ENCODE data around the gene CASKIN1. TPM values are rescaled to one million over a fixed set of nuclear protein-coding genes. Genes with fewer than 3 reads are reported as not detected.
"Not testable (repeated sequence)": the region's sequence is repeated elsewhere in the genome, so short reads cannot be mapped to it uniquely, and the experiment has no call there.

The CASKIN1 gene
- total RNA-seq, 2 donors from 2014 or later: not detected

DNA sequence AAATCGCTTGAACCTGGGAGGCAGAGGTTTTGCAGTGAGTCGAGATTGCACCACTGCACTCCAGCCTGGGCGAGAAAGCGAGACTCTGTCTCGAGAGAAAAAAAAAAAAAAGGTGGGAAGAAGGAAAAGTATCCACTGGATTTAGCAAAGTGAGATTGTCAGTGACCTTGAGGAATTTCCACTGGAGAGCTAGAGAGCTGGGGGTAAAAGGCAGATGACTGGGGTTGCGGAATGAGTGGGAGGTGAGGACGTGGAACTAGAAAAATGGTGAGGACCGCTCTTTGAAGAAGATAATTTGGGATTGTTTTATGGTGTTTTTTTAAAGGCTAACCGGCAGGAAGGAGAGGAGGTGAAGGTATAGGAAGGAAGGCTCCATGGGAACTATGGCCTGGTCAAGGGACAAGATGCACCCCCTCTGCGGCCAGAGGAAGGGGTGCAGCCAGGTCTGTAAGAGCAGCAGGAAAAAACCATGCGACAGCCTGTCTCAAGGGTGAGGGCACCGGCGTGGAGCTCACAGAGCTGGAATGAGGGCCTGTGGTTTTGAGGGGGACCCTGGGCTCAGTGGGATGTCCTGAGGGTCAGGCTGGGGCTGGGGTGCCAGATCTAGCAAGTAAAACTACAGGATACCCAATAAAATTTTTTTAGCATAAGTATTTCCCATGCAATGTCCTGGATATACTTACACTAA is 8.2 kb upstream of the CASKIN1 start:
- TF ChIP-seq CTCF (IDR thresholded peaks at IDR 0.05): no peak
- no peaks in the 10 kb centered on the region for H3K9me3 ChIP-seq
- peak overlapping the region; percentile 94 to 97 for H3K27ac ChIP-seq

DNA sequence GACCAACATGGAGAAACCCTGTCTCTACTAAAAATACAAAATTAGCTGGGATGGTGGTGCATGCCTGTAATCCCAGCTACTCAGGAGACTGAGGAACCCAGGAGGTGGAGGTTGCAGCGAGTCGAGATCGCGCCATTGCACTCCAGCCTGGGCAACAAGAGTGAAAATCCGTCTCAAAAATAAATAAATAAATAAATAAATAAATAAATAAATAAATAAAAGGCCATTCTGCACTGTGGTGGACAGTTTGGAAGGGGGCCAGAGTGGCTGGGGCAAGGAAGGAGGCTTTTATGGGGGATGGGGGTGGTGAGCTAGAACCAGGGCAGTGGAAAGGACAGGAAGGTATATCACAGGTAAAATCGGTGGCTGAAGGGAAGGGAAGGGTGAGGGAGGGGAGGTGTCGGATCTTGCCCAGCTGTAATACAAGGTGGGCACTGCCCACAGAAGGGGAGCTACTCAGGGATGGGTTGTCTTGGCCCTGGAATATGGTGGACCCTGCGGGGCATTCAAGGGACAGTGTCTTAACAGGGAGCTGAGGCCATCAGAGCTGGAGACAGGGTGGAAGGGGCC is 6.8 kb upstream of the CASKIN1 start:
- H3K4me3 ChIP-seq; H3K36me3 ChIP-seq; H3K9me3 ChIP-seq; H3K27ac ChIP-seq; ATAC-seq (ENCODE audit: insufficient number of reproducible peaks, low FRiP score, low read depth); DNase-seq (ENCODE audit: low spot score); H3K27me3 ChIP-seq (replicated peaks; ENCODE audit: insufficient read depth): not testable (repeated sequence)
- peaks cover 7 to 20% of the 10 kb centered on the region in 2 donors for H3K4me1 ChIP-seq (ENCODE audit: control insufficient read depth in 1 of 2, low read depth in 2 of 2)

More for the DNA sequence above, 8.2 kb upstream of the CASKIN1 start:
- no peaks in the 10 kb centered on the region for H3K27me3 ChIP-seq (replicated peaks; ENCODE audit: insufficient read depth)
- H3K4me1 ChIP-seq (ENCODE audit: control insufficient read depth in 1 of 2, low read depth in 2 of 2): peaks cover 7 to 20% of the 10 kb centered on the region in 2 donors
- H3K4me3 ChIP-seq: peak overlapping the region; percentile 87
- ATAC-seq (ENCODE audit: insufficient number of reproducible peaks, low FRiP score, low read depth): no peak
- H3K36me3 ChIP-seq: peaks cover 18% of the 10 kb centered on the region
- no peak for DNase-seq (ENCODE audit: low spot score)

GRCh38 chr16:2200313-2200712 is 3.9 kb upstream of the CASKIN1 start:
- no peak overlapping the region for H3K4me3 ChIP-seq
- no peak for TF ChIP-seq CTCF (IDR thresholded peaks at IDR 0.05)
- DNase-seq (ENCODE audit: low spot score): no peak
- H3K9me3 ChIP-seq: no peaks in the 10 kb centered on the region
- no peak overlapping the region for H3K27ac ChIP-seq
- no peaks in the 10 kb centered on the region for H3K36me3 ChIP-seq
- peaks cover 6% of the 10 kb centered on the region for H3K27me3 ChIP-seq (replicated peaks; ENCODE audit: insufficient read depth)
- H3K4me1 ChIP-seq (ENCODE audit: control insufficient read depth in 1 of 2, low read depth in 2 of 2): peaks cover 5 to 21% of the 10 kb centered on the region in 2 donors
- ATAC-seq (ENCODE audit: insufficient number of reproducible peaks, low FRiP score, low read depth): no peak

- DNase-seq (ENCODE audit: low spot score): no peak
- Histone ChIP-seq H3K27me3 (replicated peaks; ENCODE audit: insufficient read depth) (peaks cover 8% of the 10 kb centered on the region), H3K4me1 (ENCODE audit: control insufficient read depth in 1 of 2, low read depth in 2 of 2) (peaks cover 5 to 18% of the 10 kb centered on the region in 2 donors), H3K4me3 (no peak overlapping the region), H3K9me3 (no peaks in the 10 kb centered on the region), H3K27ac (no peak overlapping the region), H3K36me3 (no peaks in the 10 kb centered on the region)
- TF ChIP-seq CTCF (IDR thresholded peaks at IDR 0.05): no peak
- ATAC-seq (ENCODE audit: insufficient number of reproducible peaks, low FRiP score, low read depth): no peak
Measured at GRCh38 chr16:2199621-2200139, 3.3 kb upstream of the CASKIN1 start.

- Histone ChIP-seq H3K9me3 (no peaks in the 10 kb centered on the region), H3K4me3 (no peak overlapping the region), H3K27me3 (replicated peaks; ENCODE audit: insufficient read depth) (peaks cover 8% of the 10 kb centered on the region), H3K4me1 (ENCODE audit: control insufficient read depth in 1 of 2, low read depth in 2 of 2) (peaks cover 5 to 13% of the 10 kb centered on the region in 2 donors), H3K27ac (no peak overlapping the region), H3K36me3 (no peaks in the 10 kb centered on the region)
- no peak for TF ChIP-seq CTCF (IDR thresholded peaks at IDR 0.05)
- ATAC-seq (ENCODE audit: insufficient number of reproducible peaks, low FRiP score, low read depth) (no peak), DNase-seq (ENCODE audit: low spot score) (no peak)
Measured at GRCh38 chr16:2199095-2199494, 2.7 kb upstream of the CASKIN1 start.
